22Rv1 (cell line): ENCODE results near the gene FAM131C.
"Not testable (repeated sequence)": the region's sequence is repeated elsewhere in the genome, so short reads cannot be mapped to it uniquely, and the experiment has no call there.

ENCODE experiments used
- CTCF ChIP-seq: fragments of 450-650 bp; IDR thresholded peaks from 2 replicates; pipeline ENCODE4 v1.5.1; 2017; ENCODE audit warnings: mild to moderate bottlenecking
- ZFX ChIP-seq: fragments of 450-650 bp; IDR thresholded peaks from 2 replicates; pipeline ENCODE4 v1.6.1; 2017; ENCODE audit warnings: antibody characterized with exemption, borderline replicate concordance

GRCh38 chr1:16062687-16063075 lies 10.8 kb downstream of the FAM131C start:
- TF ChIP-seq CTCF, ZFX: not testable (repeated sequence)
